ENCODE results near the gene NAALADL1.

GRCh38 chr11:65057526-65057925, 827 bp downstream of the NAALADL1 start:
- no peak for TF ChIP-seq POLR2A (conservative IDR thresholded peaks at IDR 0.05)
- no peak for TF ChIP-seq SRF (CRISPR knock-in tag; IDR thresholded peaks at IDR 0.05)
- TF ChIP-seq, protein P1, sequence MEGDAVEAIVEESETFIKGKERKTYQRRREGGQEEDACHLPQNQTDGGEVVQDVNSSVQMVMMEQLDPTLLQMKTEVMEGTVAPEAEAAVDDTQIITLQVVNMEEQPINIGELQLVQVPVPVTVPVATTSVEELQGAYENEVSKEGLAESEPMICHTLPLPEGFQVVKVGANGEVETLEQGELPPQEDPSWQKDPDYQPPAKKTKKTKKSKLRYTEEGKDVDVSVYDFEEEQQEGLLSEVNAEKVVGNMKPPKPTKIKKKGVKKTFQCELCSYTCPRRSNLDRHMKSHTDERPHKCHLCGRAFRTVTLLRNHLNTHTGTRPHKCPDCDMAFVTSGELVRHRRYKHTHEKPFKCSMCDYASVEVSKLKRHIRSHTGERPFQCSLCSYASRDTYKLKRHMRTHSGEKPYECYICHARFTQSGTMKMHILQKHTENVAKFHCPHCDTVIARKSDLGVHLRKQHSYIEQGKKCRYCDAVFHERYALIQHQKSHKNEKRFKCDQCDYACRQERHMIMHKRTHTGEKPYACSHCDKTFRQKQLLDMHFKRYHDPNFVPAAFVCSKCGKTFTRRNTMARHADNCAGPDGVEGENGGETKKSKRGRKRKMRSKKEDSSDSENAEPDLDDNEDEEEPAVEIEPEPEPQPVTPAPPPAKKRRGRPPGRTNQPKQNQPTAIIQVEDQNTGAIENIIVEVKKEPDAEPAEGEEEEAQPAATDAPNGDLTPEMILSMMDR (IDR thresholded peaks at IDR 0.05 in 2 of 3, conservative IDR thresholded peaks at IDR 0.05 in 1 of 3; ENCODE audit: insufficient read depth in 2 of 3, low read depth in 1 of 3, low read length in 3 of 3): no peak
- TF ChIP-seq, protein P2, sequence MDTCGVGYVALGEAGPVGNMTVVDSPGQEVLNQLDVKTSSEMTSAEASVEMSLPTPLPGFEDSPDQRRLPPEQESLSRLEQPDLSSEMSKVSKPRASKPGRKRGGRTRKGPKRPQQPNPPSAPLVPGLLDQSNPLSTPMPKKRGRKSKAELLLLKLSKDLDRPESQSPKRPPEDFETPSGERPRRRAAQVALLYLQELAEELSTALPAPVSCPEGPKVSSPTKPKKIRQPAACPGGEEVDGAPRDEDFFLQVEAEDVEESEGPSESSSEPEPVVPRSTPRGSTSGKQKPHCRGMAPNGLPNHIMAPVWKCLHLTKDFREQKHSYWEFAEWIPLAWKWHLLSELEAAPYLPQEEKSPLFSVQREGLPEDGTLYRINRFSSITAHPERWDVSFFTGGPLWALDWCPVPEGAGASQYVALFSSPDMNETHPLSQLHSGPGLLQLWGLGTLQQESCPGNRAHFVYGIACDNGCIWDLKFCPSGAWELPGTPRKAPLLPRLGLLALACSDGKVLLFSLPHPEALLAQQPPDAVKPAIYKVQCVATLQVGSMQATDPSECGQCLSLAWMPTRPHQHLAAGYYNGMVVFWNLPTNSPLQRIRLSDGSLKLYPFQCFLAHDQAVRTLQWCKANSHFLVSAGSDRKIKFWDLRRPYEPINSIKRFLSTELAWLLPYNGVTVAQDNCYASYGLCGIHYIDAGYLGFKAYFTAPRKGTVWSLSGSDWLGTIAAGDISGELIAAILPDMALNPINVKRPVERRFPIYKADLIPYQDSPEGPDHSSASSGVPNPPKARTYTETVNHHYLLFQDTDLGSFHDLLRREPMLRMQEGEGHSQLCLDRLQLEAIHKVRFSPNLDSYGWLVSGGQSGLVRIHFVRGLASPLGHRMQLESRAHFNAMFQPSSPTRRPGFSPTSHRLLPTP (IDR thresholded peaks at IDR 0.05; ENCODE audit: borderline replicate concordance, extremely low read depth, insufficient read length): no peak
- TF ChIP-seq, protein P3, sequence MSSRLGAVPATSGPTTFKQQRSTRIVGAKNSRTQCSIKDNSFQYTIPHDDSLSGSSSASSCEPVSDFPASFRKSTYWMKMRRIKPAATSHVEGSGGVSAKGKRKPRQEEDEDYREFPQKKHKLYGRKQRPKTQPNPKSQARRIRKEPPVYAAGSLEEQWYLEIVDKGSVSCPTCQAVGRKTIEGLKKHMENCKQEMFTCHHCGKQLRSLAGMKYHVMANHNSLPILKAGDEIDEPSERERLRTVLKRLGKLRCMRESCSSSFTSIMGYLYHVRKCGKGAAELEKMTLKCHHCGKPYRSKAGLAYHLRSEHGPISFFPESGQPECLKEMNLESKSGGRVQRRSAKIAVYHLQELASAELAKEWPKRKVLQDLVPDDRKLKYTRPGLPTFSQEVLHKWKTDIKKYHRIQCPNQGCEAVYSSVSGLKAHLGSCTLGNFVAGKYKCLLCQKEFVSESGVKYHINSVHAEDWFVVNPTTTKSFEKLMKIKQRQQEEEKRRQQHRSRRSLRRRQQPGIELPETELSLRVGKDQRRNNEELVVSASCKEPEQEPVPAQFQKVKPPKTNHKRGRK (tag; IDR thresholded peaks at IDR 0.05): no peak
- no peak for TF ChIP-seq POLR2AphosphoS5 (IDR thresholded peaks at IDR 0.05; ENCODE audit: control insufficient read depth, insufficient read depth, low read depth, low read length)
- TF ChIP-seq MGA (IDR thresholded peaks at IDR 0.05): no peak
- no peak for TF ChIP-seq ZNF57 (CRISPR knock-in tag; IDR thresholded peaks at IDR 0.05)
- TF ChIP-seq, protein P4, sequence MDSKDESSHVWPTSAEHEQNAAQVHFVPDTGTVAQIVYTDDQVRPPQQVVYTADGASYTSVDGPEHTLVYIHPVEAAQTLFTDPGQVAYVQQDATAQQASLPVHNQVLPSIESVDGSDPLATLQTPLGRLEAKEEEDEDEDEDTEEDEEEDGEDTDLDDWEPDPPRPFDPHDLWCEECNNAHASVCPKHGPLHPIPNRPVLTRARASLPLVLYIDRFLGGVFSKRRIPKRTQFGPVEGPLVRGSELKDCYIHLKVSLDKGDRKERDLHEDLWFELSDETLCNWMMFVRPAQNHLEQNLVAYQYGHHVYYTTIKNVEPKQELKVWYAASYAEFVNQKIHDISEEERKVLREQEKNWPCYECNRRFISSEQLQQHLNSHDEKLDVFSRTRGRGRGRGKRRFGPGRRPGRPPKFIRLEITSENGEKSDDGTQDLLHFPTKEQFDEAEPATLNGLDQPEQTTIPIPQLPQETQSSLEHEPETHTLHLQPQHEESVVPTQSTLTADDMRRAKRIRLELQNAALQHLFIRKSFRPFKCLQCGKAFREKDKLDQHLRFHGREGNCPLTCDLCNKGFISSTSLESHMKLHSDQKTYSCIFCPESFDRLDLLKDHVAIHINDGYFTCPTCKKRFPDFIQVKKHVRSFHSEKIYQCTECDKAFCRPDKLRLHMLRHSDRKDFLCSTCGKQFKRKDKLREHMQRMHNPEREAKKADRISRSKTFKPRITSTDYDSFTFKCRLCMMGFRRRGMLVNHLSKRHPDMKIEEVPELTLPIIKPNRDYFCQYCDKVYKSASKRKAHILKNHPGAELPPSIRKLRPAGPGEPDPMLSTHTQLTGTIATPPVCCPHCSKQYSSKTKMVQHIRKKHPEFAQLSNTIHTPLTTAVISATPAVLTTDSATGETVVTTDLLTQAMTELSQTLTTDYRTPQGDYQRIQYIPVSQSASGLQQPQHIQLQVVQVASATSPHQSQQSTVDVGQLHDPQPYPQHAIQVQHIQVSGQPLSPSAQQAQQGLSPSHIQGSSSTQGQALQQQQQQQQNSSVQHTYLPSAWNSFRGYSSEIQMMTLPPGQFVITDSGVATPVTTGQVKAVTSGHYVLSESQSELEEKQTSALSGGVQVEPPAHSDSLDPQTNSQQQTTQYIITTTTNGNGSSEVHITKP (IDR thresholded peaks at IDR 0.05; ENCODE audit: partially characterized antibody): no peak

Measured in K562 (cell line).